Measurements from ENCODE around the gene GATAD2B. TPM values are rescaled to one million over a fixed set of nuclear protein-coding genes. Genes with fewer than 3 reads are reported as not detected.

The GATAD2B gene
- total and polyA plus RNA-seq, 2 of the 4 experiments (the other 2 are of a cell fraction): 3.8 to 6.2 TPM

DNA sequence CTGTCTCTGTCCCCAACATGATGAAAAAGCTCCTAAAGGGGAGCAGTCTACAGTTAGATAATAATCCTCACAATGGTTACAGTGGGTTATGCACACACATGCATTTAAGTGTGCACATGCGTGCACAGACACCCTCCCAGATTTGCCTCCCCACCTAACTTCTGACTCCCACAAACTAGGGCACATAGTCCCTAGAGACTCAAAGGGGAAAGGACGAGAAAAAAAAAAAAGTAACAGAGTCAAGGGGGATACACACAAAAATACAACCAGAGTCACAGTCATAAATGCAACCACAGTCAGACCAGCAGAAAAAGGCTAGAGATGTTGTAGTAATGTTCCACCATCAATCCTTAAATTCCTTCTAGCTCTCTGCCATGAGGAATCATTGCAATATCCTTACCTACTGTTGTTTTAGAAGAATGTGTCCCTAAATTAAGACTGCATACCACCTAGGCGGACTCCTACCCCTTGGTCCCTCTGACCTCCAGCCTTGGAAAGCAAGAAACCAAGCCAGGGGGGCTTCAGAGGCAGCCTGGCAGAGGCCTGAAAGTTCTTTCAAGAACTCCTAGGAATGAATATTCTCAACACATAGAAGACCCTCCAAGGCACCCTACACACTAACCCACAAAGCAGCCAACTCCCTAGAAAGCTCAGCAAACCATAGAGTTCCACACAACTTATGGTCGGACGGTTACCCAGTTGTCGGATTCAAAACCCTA, 34.4 kb upstream of the GATAD2B start:
- Histone ChIP-seq H2BK15ac (ENCODE audit: low read depth, low read length) (no peak overlapping the region), H4K20me1 (ENCODE audit: insufficient read depth, low read length) (peaks cover 41% of the 10 kb centered on the region), H3K23ac (ENCODE audit: low read depth, low read length) (peak overlapping the region; percentile 97), H2AFZ (replicated peaks; ENCODE audit: low read length, poor library complexity) (peak overlapping the region; percentile 86), H3K18ac (ENCODE audit: low read depth, low read length) (no peak overlapping the region), H3K9me1 (ENCODE audit: insufficient read depth, low read length) (peaks cover 24% of the 10 kb centered on the region), H2BK20ac (ENCODE audit: low read depth, low read length) (no peak overlapping the region), H2BK120ac (ENCODE audit: low read depth, low read length) (no peak overlapping the region), H4K91ac (ENCODE audit: insufficient read depth, low read depth, low read length) (peak overlapping the region; percentile 44; the same call in 1 of the 2 replicates), H2BK5ac (ENCODE audit: low read depth, low read length, poor library complexity, severe bottlenecking) (peak overlapping the region; percentile 71), H3K27ac (ENCODE audit: insufficient read depth, low read length) (peak overlapping the region; percentile 92), H2AK9ac (replicated peaks; ENCODE audit: low read depth, low read length, poor library complexity) (peak overlapping the region; percentile 32), H3K4ac (ENCODE audit: low read depth, low read length) (peak overlapping the region; percentile 85), H3K56ac (ENCODE audit: extremely low read depth, insufficient read depth, low read length) (peak overlapping the region; percentile 61; the same call in 1 of the 2 replicates), H4K5ac (ENCODE audit: low read depth, low read length) (no peak overlapping the region), H3K27me3 (ENCODE audit: control insufficient read depth, insufficient read depth, low read length) (no peaks in the 10 kb centered on the region), H3K36me3 (ENCODE audit: control insufficient read depth, insufficient read depth, low read length) (peaks cover 34% of the 10 kb centered on the region), H3K4me1 (ENCODE audit: control insufficient read depth, insufficient read depth, low read length) (peaks cover 13% of the 10 kb centered on the region), H3K4me3 (ENCODE audit: insufficient read depth, low read depth, low read length) (peak overlapping the region; percentile 78), H3K79me1 (ENCODE audit: low read depth in 1 of 2, low read length in 2 of 2) (peaks cover 27 to 77% of the 10 kb centered on the region in 2 experiments), H3K4me2 (ENCODE audit: low read depth, low read length) (peak overlapping the region; percentile 100), H3K9ac (ENCODE audit: low read depth, low read length) (peak overlapping the region; percentile 92), H3K14ac (replicated peaks; ENCODE audit: low read depth, low read length) (peak overlapping the region; percentile 98), H2AK5ac (ENCODE audit: low read depth, low read length) (peak overlapping the region; percentile 92; the same call in 1 of the 2 replicates), H4K8ac (ENCODE audit: low read depth in 2 of 2, low read length in 2 of 2) (peak overlapping the region; percentile 19 to 67), H3K9me3 (ENCODE audit: control insufficient read depth, insufficient read depth, low read length) (no peaks in the 10 kb centered on the region)
- TF ChIP-seq NFE2L2 (IDR thresholded peaks at IDR 0.05; ENCODE audit: low read depth, low read length) (no peak), SMC3 (IDR thresholded peaks at IDR 0.05; ENCODE audit: low read depth, low read length) (no peak), MAFK (IDR thresholded peaks at IDR 0.05; ENCODE audit: low read depth, low read length) (no peak), FOS (IDR thresholded peaks at IDR 0.05; ENCODE audit: low read depth, low read length) (no peak), CHD1 (IDR thresholded peaks at IDR 0.05; ENCODE audit: low read depth, low read length) (no peak), CTCF (conservative IDR thresholded peaks at IDR 0.05; ENCODE audit: low read depth, low read length) (no peak)
- TF ChIP-seq, protein P1, sequence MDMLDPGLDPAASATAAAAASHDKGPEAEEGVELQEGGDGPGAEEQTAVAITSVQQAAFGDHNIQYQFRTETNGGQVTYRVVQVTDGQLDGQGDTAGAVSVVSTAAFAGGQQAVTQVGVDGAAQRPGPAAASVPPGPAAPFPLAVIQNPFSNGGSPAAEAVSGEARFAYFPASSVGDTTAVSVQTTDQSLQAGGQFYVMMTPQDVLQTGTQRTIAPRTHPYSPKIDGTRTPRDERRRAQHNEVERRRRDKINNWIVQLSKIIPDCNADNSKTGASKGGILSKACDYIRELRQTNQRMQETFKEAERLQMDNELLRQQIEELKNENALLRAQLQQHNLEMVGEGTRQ (IDR thresholded peaks at IDR 0.05; ENCODE audit: low read depth, low read length): no peak
- in situ Hi-C loops (cut with MboI; ENCODE audit: low sequenced_read_pairs): loop anchor here (25.0 kb wide), 1 partner anchor 420 kb away; the partner anchor contains the start of genes S100A3, S100A4, S100A5 and S100A6
- intact Hi-C loops (cut with micrococcal nuclease): no loop called here
- POLR2A ChIA-PET (ENCODE audit: unreplicated experiment): interaction anchor here (0.9 kb wide), 1 partner anchor 33 kb away, joined by 4 read pairs; no protein-coding TSS in a partner anchor
- no TSS peak for BruUV-seq (replicated peaks)
- DNase-seq (no peak), ATAC-seq (ENCODE audit: low read depth) (no peak)
- dilution Hi-C loops (cut with HindIII; ENCODE audit: low sequenced_read_pairs, unreplicated experiment): no loop called here
- CTCF ChIA-PET: interaction anchor here (1.3 kb wide), 1 partner anchor 10 kb away, joined by 3 read pairs; the partner anchor contains the start of gene DENND4B
- 80% methylated on average over 1 of the region's 6 CpGs; no CpG with 5 or more reads in 1 of the 2 experiments for WGBS, 2 experiments (ENCODE audit: extremely low coverage in 2 of 2, insufficient read length in 1 of 2)
